ES-I3 (cell line): ENCODE results near the gene OCEL1.

Experiments used
- H3K36me3 ChIP-seq: 2 replicates; pipeline ENCODE4 v1.6.1; 2013; ENCODE audit warnings: mild to moderate bottlenecking, low read length, control low read depth, moderate library complexity; ENCODE audit not compliant: insufficient read depth
- H3K4me1 ChIP-seq: 2 replicates; pipeline ENCODE4 v1.6.1; 2013; ENCODE audit warnings: mild to moderate bottlenecking, control low read depth, low read length; ENCODE audit not compliant: insufficient read depth
- H3K9ac ChIP-seq: 2 replicates; pipeline ENCODE4 v1.6.1; 2013; ENCODE audit warnings: low read depth, mild to moderate bottlenecking, low read length, moderate library complexity
- H3K9me3 ChIP-seq: 2 replicates; pipeline ENCODE4 v1.6.1; 2013; ENCODE audit warnings: mild to moderate bottlenecking, low read length, moderate library complexity; ENCODE audit not compliant: control insufficient read depth, insufficient read depth

OCEL1 gene

DNA sequence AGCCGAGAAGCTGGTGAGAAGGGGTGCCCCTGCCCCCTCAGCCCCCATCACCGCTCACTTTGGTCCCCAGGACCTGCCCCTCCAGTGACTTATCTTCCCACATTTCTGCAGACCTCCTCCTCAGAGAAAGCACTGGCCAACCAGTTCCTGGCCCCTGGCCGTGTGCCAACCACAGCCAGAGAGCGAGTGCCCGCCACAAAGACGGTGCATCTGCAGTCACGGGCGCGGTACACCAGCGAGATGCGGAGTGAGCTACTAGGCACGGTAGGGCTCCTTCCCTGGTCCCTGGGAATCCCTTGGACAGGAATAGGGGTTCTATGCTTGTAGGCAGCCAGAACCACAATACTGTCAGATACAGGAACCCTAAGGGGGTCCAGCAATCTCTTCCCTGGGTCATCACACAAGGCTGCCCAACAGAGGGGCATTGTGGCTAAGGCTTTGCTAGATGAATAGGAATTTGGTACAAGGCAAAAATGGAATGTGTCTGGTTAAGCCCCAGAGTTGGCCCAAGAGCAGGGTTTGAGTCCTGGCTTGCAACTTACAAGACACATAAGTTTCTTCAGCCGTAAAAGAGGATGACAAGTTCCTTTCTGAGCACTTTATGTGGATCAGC is 9.9 kb upstream of the OCEL1 start:
- no peaks in the 10 kb centered on the region for H3K9me3 ChIP-seq
- H3K4me1 ChIP-seq: peaks cover 4% of the 10 kb centered on the region; the same call in 1 of the 2 replicates
- H3K36me3 ChIP-seq: peaks cover 9% of the 10 kb centered on the region; the same call in 1 of the 2 replicates
- peak overlapping the region; percentile 94 for H3K9ac ChIP-seq

DNA sequence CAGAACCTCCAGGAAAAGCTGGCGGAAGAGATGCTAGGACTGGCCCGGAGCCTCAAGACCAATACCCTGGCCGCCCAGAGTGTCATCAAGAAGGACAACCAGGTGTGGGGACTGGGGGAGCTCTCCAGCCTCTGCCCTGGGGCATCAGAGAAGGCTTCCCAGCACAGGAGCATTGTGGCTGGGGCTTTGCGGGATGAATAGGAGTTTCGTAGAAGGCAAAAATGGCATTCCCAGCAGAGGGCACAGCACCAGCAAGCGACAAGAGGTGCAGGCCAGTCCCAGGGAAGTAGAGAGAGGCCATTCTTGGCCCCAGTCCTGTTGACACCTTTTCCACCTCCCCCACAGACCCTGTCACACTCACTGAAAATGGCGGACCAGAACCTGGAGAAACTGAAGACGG is 6.7 kb upstream of the OCEL1 start:
- no peaks in the 10 kb centered on the region for H3K9me3 ChIP-seq
- H3K9ac ChIP-seq: no peak overlapping the region
- H3K36me3 ChIP-seq: 0 out of 2 replicates have a peak, but pooled peaks cover 6% of the 10 kb centered on the region
- H3K4me1 ChIP-seq: peaks cover 4% of the 10 kb centered on the region; the same call in 1 of the 2 replicates

DNA sequence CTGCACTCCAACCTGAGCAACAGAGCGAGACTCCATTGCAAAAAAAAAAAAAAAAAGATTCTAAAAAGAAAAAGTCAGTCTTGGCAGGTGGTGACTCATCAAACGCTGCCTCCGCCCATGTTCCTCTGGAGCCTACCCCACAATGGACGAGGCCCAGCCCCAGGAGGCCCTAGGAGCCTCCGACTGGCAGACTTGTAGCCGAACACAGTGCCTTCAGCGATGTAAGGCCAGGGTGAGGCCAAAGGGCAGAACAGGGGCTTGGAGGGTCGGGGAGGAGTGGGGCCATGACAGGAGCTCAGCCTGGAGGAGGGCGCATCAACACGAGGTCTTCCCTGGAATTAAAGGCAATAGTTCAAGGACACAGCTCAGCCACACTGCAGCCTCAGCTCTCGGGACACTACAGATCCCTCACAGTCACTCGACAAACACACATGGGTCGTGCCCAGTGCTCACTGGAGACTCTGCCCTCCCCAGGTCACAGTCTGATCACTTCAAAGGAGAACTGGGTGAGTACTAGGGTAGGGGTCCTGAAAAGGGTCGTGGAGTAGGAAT is 5.7 kb upstream of the OCEL1 start:
- 0 out of 2 replicates have a peak, but pooled peaks cover 6% of the 10 kb centered on the region for H3K36me3 ChIP-seq
- no peak overlapping the region for H3K9ac ChIP-seq
- H3K9me3 ChIP-seq: no peaks in the 10 kb centered on the region
- H3K4me1 ChIP-seq: peaks cover 4% of the 10 kb centered on the region; the same call in 1 of the 2 replicates

DNA sequence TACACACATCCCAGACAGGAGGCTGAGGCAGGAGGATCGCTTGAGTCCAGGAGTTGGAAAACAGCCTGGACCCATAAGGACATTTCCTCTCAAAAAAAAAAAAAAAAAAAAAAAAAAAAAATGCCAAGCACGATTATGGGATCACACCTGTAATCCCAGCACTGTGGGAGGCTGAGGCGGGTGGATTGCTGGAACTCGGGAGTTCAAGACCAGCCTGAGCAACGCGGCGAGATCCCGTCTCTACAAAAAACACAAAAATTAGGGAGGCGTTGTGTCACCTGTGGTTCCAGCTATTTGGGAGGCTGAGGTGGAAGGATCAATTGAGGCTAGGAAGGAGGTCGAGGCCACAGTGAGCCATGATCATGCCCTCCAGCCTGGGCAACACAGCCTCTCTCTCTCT is 973 bp upstream of the OCEL1 start:
- no peaks in the 10 kb centered on the region for H3K36me3 ChIP-seq

DNA sequence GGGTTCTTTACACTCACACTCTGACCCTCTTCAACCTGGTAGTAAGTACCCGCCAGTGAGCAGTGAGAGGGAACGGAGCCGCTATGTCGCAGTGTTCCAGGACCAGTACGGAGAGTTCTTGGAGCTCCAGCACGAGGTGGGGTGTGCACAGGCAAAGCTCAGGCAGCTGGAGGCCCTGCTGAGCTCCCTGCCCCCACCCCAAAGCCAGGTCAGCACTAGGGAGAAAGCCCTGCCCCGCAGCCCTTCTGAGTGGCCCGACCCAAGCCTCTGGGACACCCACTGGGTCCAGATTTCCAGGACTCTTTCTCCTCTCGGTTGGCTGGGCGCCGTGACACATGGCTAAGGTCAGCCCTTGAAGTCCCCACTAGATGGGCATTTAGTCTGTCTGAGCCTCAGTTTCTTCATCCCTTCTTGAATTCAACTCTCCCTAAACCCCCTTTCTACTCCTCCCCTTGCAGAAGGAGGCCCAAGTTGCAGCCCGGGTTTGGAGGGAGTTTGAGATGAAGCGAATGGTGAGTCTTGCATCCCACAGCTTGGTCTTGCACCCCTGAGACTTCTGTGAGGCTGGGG is 1.9 kb downstream of the OCEL1 start:
- Histone ChIP-seq H3K4me1 (peaks cover 3% of the 10 kb centered on the region; the same call in 1 of the 2 replicates), H3K9me3 (no peaks in the 10 kb centered on the region), H3K9ac (no peak overlapping the region; the same call in 1 of the 2 replicates), H3K36me3 (no peaks in the 10 kb centered on the region)

More for the DNA sequence above, 973 bp upstream of the OCEL1 start:
- Histone ChIP-seq H3K4me1 (peaks cover 7% of the 10 kb centered on the region; the same call in 1 of the 2 replicates), H3K9ac (no peak overlapping the region), H3K9me3 (no peaks in the 10 kb centered on the region)

DNA sequence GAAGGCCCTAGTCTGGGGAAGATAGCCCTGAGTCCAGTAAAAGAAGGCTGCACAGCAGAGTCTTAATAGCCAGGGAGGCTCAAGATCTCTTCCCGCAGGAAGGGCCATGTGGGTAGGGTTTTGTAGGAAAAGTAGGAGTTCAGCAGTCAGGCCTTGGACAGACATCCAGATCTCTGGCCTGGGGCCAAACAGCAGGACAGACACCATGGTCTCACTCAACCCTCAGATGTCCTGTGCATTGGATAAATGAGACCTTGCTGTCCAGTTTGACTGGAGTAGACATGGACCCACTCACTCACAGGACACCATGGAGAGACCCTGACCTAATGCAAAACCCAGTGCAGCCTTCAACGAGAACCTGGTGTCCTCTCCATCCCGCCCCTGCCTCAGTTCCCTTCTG is 3.9 kb downstream of the OCEL1 start:
- Histone ChIP-seq H3K36me3 (no peaks in the 10 kb centered on the region; the same call in 1 of the 2 replicates), H3K9me3 (no peaks in the 10 kb centered on the region), H3K4me1 (peaks cover 9% of the 10 kb centered on the region), H3K9ac (no peak overlapping the region)

DNA sequence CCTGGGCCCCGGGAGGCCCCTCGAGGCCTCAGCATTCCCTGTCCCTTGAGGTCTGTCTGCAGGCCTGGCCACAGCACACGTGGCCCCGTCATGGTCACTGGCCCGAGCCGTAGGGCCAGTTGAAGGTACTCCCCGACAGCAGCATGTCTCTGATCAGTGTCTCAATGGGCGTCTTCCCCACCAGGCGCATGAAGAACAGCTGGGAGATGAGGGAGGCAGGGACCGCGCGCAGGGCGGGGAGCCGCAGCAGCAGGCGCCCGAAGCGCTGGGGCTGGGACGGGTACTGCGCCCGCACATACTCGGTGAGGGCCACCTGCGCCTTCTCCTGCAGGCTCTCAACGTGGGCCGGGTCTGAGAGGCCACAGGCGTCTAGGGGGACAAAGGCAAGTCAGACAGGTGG is 6.2 kb downstream of the OCEL1 start:
- Histone ChIP-seq H3K4me1 (peaks cover 16% of the 10 kb centered on the region), H3K9me3 (no peaks in the 10 kb centered on the region), H3K36me3 (no peaks in the 10 kb centered on the region; the same call in 1 of the 2 replicates), H3K9ac (no peak overlapping the region)

DNA sequence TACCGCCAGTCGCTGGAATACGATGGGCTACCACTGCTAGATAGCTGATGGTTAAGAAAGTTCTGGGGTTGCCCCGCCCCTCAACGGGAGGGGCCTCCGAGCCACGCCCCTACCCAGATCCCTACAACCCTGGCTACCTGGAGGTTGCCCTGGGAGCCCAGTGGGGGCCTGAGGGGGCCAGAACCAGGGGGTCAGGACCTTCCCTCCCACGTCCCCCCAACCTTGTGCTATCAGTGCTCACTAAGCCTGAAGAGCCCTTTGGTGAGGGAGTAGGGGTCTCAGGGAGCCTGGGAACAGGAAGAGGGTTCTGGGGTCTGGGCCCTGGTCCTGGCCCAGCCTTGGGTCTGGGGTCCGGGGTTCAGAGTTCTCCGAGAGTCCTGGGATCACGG is 8.9 kb downstream of the OCEL1 start:
- Histone ChIP-seq H3K9me3 (no peaks in the 10 kb centered on the region), H3K9ac (peak overlapping the region; percentile 90), H3K36me3 (no peaks in the 10 kb centered on the region; the same call in 1 of the 2 replicates), H3K4me1 (peaks cover 14% of the 10 kb centered on the region)

DNA sequence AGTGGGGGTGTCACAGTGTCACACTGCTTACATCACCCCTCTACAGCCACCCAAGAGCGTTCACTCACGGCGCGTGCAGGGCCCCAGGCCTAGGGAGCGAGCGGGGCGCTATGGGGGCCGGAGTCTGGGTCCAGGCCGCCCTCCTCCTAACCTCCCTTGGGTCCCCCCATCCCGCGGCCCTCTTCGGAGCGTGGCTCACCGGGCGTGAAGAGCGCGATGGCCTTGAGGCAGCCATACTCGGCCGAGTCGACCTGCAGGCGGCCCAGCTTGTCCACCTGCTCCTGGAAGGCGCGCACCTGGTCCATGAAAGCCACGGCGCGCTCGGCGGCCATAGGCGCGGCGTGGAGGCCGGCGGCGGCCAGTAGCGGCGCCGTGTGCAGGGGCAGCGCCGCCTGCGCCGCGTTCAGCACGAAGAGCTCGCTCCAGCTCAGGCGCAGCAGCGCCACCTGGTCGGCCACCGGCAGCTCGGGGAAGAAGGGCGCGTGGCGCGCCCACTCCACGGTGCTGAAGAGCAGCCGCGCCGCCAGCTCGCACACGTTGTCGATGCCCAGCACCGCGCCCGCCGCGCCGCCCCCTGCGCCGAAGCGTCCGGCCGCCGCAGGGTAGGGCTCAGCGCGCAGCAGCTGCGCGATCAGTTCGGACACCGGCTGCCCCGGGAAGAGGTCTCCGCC is 9.4 kb downstream of the OCEL1 start:
- Histone ChIP-seq H3K9me3 (no peaks in the 10 kb centered on the region), H3K4me1 (peaks cover 14% of the 10 kb centered on the region), H3K9ac (peak overlapping the region; percentile 90), H3K36me3 (no peaks in the 10 kb centered on the region; the same call in 1 of the 2 replicates)

DNA sequence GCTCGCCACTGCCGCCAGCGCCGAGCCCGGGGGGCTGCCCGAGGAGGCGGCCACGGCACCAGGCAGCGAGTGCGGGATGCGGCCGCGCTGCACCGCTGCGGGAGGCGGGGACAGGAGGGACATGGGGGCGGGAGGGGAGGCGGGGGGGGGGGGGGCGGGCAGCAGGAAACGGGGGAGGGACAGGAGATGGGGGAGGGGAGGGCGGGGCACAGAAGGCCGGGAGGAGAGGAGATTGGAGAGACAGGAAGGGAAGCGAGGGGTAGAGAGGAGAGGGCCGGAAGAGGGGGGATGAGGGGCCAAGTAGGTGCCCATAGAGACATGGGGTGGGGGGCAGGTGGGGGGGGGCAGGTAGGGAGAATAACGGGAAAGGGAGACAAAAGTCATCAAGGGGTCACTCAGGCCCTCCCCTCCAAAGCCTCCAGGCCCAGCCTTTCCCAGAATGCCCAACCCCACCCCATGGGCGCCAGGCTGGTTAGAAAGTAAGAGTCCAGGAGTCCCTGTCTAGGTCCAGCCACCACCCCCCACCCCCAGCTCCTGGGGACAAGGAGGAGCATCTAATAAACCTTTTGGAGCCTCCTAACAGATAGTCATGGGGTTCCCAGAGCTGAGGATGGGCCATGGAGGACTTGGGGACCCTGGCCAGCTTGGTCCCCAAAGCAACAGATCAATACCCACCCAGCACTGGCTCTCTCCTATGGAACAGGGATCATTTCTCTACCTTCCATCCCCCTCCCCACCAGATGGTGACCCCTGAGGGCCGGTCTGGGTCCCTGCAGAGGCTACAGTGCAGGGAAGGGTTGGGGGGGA is 10.1 kb downstream of the OCEL1 start:
- peak overlapping the region; percentile 90 for H3K9ac ChIP-seq
- peaks cover 14% of the 10 kb centered on the region for H3K4me1 ChIP-seq
- no peaks in the 10 kb centered on the region; the same call in 1 of the 2 replicates for H3K36me3 ChIP-seq
- H3K9me3 ChIP-seq: no peaks in the 10 kb centered on the region

DNA sequence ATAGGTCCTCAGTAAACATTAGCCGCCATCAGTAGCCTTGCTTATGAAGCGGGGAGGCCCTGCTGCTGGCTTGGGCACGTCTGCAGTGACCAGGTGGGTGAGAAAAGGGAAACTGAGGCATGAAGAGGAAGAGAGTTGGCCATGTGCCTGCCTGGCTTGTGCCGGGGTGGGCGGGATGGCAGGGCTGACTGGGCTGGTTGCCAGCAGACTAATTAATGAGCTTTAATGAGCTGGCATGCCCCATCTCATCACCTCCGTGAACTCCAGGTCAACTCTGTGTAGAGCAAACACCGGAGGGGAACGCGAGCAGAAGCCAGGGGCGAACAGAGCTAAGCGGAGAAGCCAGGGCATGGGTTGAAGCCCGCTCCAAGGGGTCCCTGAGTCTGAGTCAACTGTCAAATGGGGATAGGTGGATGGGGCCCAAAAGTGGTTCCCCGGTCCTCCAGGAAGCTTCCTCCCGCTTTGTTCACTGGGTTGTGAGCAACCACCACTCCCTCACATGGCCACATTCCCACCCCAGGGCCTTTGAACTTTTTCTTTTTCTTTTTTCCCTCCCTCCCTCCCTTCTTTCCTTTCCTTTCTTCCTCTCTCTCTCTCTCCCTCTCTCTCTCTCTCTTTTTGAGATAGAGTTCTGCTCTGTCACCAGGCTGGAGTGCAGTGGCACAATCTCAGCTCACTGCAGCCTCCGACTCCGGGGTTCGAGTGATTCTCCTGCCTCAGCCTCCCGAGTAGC is 11.0 kb downstream of the OCEL1 start:
- peaks cover 14% of the 10 kb centered on the region for H3K4me1 ChIP-seq
- no peaks in the 10 kb centered on the region; the same call in 1 of the 2 replicates for H3K36me3 ChIP-seq
- H3K9ac ChIP-seq: no peak overlapping the region
- H3K9me3 ChIP-seq: no peaks in the 10 kb centered on the region

DNA sequence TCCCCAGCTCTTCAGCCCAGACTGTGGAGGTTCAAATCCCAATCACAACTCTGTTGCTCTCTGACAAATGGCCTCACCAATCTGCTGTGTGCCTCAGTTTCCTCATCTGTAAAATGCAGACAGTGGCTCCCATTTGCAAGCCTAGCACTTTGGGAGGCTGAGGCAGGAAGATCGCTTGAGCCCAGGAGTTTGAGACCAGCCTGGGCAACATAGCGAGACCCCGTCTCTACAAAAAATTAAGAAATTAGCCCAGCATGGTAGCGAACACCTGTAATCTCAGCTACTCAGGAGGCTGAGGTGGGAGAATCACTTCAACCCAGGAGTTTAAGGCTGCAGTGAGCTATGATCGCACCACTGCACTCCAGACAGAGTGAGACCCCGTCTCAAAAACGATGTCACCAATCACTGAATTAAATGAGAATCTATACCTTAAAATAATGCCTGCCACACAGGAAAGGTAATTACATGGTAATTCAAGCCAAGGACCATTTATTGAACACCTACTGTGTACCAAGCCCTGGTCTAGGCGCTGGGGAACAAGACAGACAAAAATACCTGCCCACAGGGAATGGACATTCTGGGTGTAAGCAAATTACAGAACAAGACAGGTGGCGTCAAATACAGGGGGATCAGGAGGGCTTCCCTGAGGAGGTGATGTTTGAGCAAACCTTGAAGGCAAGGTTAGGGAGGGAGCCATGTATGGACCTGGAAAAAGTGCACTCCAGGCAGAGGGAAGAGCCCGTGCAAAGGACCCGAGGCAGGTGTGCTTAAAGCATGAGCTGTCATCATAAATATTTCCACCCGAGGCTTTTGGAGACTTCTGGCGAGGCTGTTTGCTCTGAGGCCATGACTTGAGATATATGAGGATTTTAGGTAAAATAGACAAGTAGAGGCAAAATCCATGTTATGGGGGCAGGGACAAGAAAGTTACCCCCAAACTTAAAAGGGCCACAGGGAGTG is 12.0 kb downstream of the OCEL1 start:
- Histone ChIP-seq H3K4me1 (peaks cover 16% of the 10 kb centered on the region), H3K36me3 (no peaks in the 10 kb centered on the region; the same call in 1 of the 2 replicates), H3K9ac (no peak overlapping the region)

More for the DNA sequence above, 12.0 kb downstream of the OCEL1 start:
- H3K9me3 ChIP-seq: no peaks in the 10 kb centered on the region
